ENCODE data around the gene ETFRF1. TPM values are rescaled to one million over a fixed set of nuclear protein-coding genes. Genes with fewer than 3 reads are reported as not detected.

ETFRF1 gene
- 10 to 100 TPM; 29.9 to 67.1 (median 39.5) TPM for polyA plus RNA-seq (ENCODE audit: low read depth in 6 of 6)

GRCh38 chr12:25195056-25195971 lies at the start of gene ETFRF1, which contains the start of gene DNAI7:
Gene ETFRF1 (plus strand): TSS chr12:25195237. CDS start chr12:25203957, 8,720 bp downstream.
Gene DNAI7 (minus strand): TSS chr12:25195160. CDS start chr12:25195078, 82 bp downstream.
- H3K4me3 Mint-ChIP-seq: peak within 1 kb of the TSS; percentile 95 to 99 (median 98)
- no peaks in the 10 kb centered on the region for H3K27me3 Mint-ChIP-seq
- peaks cover 23 to 44% (median 35%) of the 10 kb centered on the region in 3 donors for H3K4me1 Mint-ChIP-seq
- ATAC-seq (ENCODE audit: low read depth in 2 of 2) (peak; percentile 91 to 92), DNase-seq (peak; percentile 98)
- H3K27ac Mint-ChIP-seq: peak within 1 kb of the TSS; percentile 96 to 99 (median 98)
- H3K9me3 Mint-ChIP-seq: no peaks in the 10 kb centered on the region
- no peaks in the 10 kb centered on the region for H3K36me3 Mint-ChIP-seq

GRCh38 chr12:25146686-25147085 lies 48.4 kb upstream of the ETFRF1 start:
- no peak for DNase-seq
- H3K36me3 Mint-ChIP-seq: no peaks in the 10 kb centered on the region
- no peaks in the 10 kb centered on the region for H3K9me3 Mint-ChIP-seq
- no peak for ATAC-seq (ENCODE audit: low read depth in 2 of 2)
- no peak overlapping the region for H3K27ac Mint-ChIP-seq
- H3K4me3 Mint-ChIP-seq: no peak overlapping the region
- peaks cover 0 to 3% (median 0%) of the 10 kb centered on the region in 3 donors for H3K4me1 Mint-ChIP-seq
- H3K27me3 Mint-ChIP-seq: no peaks in the 10 kb centered on the region

GRCh38 chr12:25151476-25151875 lies 43.6 kb upstream of the ETFRF1 start:
- peak overlapping the region in 1 of 6 donors; percentile 0 for H3K27ac Mint-ChIP-seq
- H3K9me3 Mint-ChIP-seq: no peaks in the 10 kb centered on the region
- DNase-seq (no peak), ATAC-seq (ENCODE audit: low read depth in 2 of 2) (no peak)
- H3K4me1 Mint-ChIP-seq: peaks cover 0 to 20% (median 8%) of the 10 kb centered on the region in 3 donors
- no peaks in the 10 kb centered on the region for H3K27me3 Mint-ChIP-seq
- no peak overlapping the region for H3K4me3 Mint-ChIP-seq
- no peaks in the 10 kb centered on the region for H3K36me3 Mint-ChIP-seq

DNA sequence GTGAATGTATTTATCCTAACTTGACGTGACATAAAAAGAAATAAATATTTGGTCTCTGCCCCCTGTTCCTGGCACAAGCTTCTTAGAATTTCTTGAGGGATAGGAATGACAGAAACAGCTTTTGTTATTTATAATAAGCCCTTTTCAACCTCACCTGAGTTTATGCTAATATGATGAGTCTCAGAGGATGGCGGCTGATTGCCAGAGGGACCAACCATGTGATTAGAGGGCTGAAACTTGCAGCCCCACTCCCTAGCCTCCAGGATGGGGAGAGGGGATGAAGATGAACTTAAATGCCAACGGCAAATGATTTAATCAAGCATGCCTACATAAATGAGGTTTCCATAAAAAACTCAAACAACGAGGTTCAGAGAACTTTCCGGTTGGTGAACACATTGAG lies 43.0 kb upstream of the ETFRF1 start:
- Mint-ChIP-seq H3K4me1 (peaks cover 0 to 25% (median 11%) of the 10 kb centered on the region in 3 donors), H3K27me3 (no peaks in the 10 kb centered on the region)
- DNase-seq: no peak

DNA sequence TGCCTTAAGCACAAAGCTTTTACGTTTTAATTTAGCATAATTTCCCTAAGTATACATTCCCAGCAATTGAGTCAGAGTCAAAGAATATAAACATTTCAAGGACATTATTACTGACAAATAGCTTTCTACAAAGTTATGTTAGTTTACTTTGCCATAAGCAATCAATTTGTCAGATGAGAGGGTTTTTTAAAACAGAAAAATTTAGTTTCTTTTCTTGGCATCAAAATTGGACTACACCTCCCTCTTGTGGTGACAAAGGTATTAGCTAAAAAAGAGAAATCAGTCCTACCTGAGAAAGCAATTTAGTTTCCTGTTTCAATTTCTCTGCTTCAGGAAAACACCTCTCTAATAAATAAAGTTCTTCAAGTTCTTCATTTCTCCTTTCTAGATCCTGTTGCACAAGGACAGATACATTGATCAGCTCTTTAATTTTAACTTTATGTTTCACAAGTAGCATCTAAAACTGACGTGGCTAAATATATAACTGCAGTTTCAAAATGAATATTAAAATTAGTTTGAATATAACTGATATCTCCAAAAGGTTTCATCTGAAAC lies 39.9 kb upstream of the ETFRF1 start:
- DNase-seq: peak; percentile 63
- H3K9me3 Mint-ChIP-seq: peaks cover 0 to 10% (median 4%) of the 10 kb centered on the region in 7 donors
- peaks cover 12 to 44% (median 22%) of the 10 kb centered on the region in 3 donors for H3K4me1 Mint-ChIP-seq
- ATAC-seq (ENCODE audit: low read depth in 2 of 2): peak; percentile 44 to 48
- no peaks in the 10 kb centered on the region for H3K27me3 Mint-ChIP-seq
- no peaks in the 10 kb centered on the region for H3K36me3 Mint-ChIP-seq
- peak overlapping the region in 5 of 6 donors; percentile 49 to 82 (median 63) for H3K27ac Mint-ChIP-seq
- peak overlapping the region; percentile 25 to 76 (median 62) for H3K4me3 Mint-ChIP-seq

More for the DNA sequence above, 43.0 kb upstream of the ETFRF1 start:
- Mint-ChIP-seq H3K9me3 (no peaks in the 10 kb centered on the region), H3K36me3 (no peaks in the 10 kb centered on the region), H3K27ac (no peak overlapping the region), H3K4me3 (no peak overlapping the region)
- ATAC-seq (ENCODE audit: low read depth in 2 of 2): no peak

- ATAC-seq (ENCODE audit: low read depth in 2 of 2): no peak
- H3K36me3 Mint-ChIP-seq: no peaks in the 10 kb centered on the region
Observed at GRCh38 chr12:25156061-25156460, 39.0 kb upstream of the ETFRF1 start.

DNA sequence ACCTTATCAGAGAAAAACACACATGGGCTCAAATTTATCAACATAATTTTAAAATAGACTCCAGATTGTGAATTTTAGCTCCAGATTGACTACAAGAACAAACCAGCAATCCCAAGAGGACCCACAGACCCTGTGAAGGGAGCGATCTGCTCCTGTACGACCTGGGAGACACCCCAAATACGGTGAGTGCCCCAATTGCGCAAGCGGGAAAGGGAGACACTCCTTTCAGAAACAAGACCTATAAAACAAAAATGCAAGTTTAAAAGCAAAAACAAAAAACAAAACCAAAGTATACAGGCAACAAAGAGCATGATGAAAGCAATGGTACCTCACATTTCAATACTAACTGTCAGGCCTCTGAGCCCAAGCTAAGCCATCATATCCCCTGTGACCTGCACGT lies 32.2 kb upstream of the ETFRF1 start:
- H3K27ac Mint-ChIP-seq: no peak overlapping the region
- ATAC-seq (ENCODE audit: low read depth in 2 of 2) (no peak), DNase-seq (no peak)
- peaks cover 0 to 7% (median 3%) of the 10 kb centered on the region in 7 donors for H3K9me3 Mint-ChIP-seq
- no peaks in the 10 kb centered on the region for H3K36me3 Mint-ChIP-seq
- H3K4me1 Mint-ChIP-seq: peaks cover 8 to 20% (median 15%) of the 10 kb centered on the region in 3 donors
- no peak overlapping the region for H3K4me3 Mint-ChIP-seq
- no peaks in the 10 kb centered on the region for H3K27me3 Mint-ChIP-seq

More at GRCh38 chr12:25156061-25156460, 39.0 kb upstream of the ETFRF1 start:
- Mint-ChIP-seq H3K9me3 (peaks cover 0 to 10% (median 5%) of the 10 kb centered on the region in 7 donors), H3K27ac (peak overlapping the region in 4 of 6 donors; percentile 12 to 82 (median 52)), H3K27me3 (no peaks in the 10 kb centered on the region), H3K4me1 (peaks cover 12 to 46% (median 29%) of the 10 kb centered on the region in 3 donors), H3K4me3 (peak overlapping the region in 3 of 8 donors; percentile 25 to 76 (median 73))
- no peak for DNase-seq

DNA sequence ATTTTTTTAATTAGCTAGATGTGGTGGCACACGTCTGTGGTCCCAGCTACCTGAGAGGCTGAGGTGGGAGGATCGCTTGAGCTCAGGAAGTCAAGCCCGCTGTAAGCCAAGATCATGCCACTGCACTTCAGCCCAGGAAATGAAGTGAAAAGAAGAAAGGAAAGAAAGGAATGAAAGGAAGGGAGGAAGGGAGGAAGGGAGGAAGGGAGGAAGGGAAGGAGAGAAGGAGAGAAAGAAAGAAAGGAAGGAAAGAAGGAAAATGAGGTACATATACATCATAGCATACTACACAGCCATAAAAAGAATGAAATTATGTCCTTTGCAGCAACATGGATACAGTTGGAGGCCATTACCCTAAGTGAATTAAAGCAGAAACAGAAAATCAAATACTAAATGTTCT lies 12.3 kb upstream of the ETFRF1 start:
- ATAC-seq (ENCODE audit: low read depth in 2 of 2) (no peak), DNase-seq (no peak)
- Mint-ChIP-seq H3K4me3 (no peak overlapping the region), H3K36me3 (peaks cover 0 to 5% of the 10 kb centered on the region in 2 donors), H3K27ac (no peak overlapping the region), H3K4me1 (peaks cover 7 to 10% (median 9%) of the 10 kb centered on the region in 3 donors), H3K9me3 (peaks cover 0 to 6% (median 2%) of the 10 kb centered on the region in 7 donors), H3K27me3 (no peaks in the 10 kb centered on the region)

DNA sequence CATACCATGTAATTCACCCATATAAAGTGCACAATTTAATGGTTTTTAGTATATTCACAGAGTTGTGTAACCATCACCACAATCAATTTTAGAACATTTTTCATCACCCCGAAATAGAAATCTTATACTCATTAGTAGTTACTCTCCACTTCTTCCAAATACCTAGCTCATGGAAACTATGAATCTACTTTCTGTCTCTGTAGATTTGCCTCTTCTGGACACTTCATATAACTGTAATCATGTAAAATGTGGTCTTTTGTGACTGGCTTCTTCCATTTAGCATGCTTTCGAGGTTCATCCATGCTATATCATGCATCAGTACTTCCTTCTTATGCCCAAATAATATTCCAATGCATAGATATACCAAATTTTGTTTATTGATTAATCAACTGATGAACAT lies 10.9 kb upstream of the ETFRF1 start:
- Mint-ChIP-seq H3K9me3 (peaks cover 0 to 6% (median 2%) of the 10 kb centered on the region in 7 donors), H3K36me3 (peaks cover 0 to 5% of the 10 kb centered on the region in 2 donors), H3K27ac (no peak overlapping the region), H3K27me3 (no peaks in the 10 kb centered on the region), H3K4me1 (peaks cover 7 to 10% (median 9%) of the 10 kb centered on the region in 3 donors), H3K4me3 (no peak overlapping the region)
- no peak for ATAC-seq (ENCODE audit: low read depth in 2 of 2)
- no peak for DNase-seq

GRCh38 chr12:25186038-25186787 lies 8.8 kb upstream of the ETFRF1 start:
- Mint-ChIP-seq H3K27ac (peak overlapping the region in 2 of 6 donors; percentile 7 to 31), H3K4me3 (peak overlapping the region in 5 of 8 donors; percentile 11 to 77 (median 50)), H3K27me3 (no peaks in the 10 kb centered on the region), H3K9me3 (no peaks in the 10 kb centered on the region), H3K4me1 (peaks cover 7 to 10% (median 9%) of the 10 kb centered on the region in 3 donors), H3K36me3 (no peaks in the 10 kb centered on the region)
- DNase-seq (peak; percentile 15), ATAC-seq (ENCODE audit: low read depth in 2 of 2) (peak; percentile 68 to 70)

DNA sequence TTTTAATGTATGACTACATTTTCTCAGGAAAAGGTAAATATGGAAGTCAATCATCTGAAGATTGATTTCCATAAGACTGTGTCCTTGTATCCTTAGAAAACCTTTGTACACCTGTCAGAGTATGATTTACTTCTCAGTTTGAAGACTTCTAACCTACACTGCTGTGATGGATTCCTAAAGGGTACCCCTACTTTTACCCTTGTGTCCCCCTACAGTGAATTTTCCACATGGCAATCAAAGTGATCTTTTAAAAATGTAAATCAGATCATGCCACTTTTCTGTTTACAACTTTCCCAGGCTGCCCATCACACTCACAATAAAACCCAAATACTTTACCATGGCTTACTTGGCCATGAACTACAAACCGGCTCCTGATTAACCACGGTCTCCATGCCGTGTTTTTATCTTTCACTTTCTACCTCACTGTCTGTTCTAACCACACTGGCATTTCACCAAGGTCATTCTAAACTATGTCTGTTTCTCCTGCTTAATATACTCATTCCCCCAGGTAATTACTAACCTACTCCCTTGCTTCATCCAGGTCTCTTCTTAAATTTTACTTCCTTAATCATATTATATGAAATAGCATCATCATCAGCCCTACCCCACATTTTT lies 8.1 kb upstream of the ETFRF1 start:
- DNase-seq (no peak), ATAC-seq (ENCODE audit: low read depth in 2 of 2) (peak; percentile 61 to 72)
- H3K36me3 Mint-ChIP-seq: no peaks in the 10 kb centered on the region
- H3K9me3 Mint-ChIP-seq: no peaks in the 10 kb centered on the region
- H3K27ac Mint-ChIP-seq: peak overlapping the region in 2 of 6 donors; percentile 26 to 31
- H3K4me1 Mint-ChIP-seq: peaks cover 7 to 10% (median 9%) of the 10 kb centered on the region in 3 donors
- no peaks in the 10 kb centered on the region for H3K27me3 Mint-ChIP-seq
- H3K4me3 Mint-ChIP-seq: peak overlapping the region in 7 of 8 donors; percentile 24 to 85 (median 69)

DNA sequence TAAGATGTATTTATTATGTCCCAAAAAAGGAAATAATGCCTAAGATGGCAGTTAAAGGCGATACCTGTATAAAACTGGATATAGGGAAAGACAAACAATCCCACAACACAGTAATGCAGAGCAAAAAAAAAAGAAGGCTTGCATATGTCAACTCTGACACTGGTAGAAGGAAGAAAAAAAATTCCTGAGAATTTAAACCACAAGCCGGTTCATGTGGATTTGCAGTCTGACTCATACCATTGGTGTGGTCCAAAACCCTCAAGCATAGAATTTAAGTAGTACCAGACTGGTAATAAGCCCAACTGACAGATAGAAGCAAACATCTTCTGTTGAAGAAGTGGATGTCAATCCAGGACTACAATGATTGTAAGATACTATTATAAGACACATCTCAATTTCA lies 7.3 kb upstream of the ETFRF1 start:
- Mint-ChIP-seq H3K9me3 (no peaks in the 10 kb centered on the region), H3K27me3 (no peaks in the 10 kb centered on the region), H3K36me3 (no peaks in the 10 kb centered on the region), H3K4me3 (no peak overlapping the region), H3K27ac (no peak overlapping the region), H3K4me1 (peaks cover 7 to 10% (median 9%) of the 10 kb centered on the region in 3 donors)
- DNase-seq: no peak
- no peak for ATAC-seq (ENCODE audit: low read depth in 2 of 2)

All from naive B cell (primary cell).